ENCODE data around the gene PFKP. TPM values are rescaled to one million over a fixed set of nuclear protein-coding genes. Genes with fewer than 3 reads are reported as not detected.

The PFKP gene
- total RNA-seq, 1 donor from 2014 or later: 52.3 TPM

DNA sequence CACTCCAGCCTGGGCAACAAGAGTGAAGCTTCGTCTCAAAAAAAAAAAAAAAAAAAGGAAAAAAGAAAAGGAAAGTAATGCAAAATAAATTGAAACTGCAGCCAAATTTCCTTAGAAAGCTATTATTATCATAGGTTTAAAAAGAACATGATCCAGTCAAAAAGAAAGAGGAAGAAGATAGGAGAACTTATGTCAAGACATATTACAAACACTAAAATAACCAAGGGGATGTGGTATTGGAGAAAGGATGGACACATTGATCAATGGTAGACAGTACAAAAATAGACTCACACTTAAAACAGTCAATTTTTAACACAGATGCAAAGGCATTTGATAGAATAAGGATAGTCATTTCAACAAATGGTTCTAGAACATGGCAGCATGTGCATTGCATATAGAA, 27.3 kb upstream of the PFKP start:
- peaks cover 4% of the 10 kb centered on the region for H3K27me3 Mint-ChIP-seq (ENCODE audit: unreplicated experiment)
- TF ChIP-seq, protein P1, sequence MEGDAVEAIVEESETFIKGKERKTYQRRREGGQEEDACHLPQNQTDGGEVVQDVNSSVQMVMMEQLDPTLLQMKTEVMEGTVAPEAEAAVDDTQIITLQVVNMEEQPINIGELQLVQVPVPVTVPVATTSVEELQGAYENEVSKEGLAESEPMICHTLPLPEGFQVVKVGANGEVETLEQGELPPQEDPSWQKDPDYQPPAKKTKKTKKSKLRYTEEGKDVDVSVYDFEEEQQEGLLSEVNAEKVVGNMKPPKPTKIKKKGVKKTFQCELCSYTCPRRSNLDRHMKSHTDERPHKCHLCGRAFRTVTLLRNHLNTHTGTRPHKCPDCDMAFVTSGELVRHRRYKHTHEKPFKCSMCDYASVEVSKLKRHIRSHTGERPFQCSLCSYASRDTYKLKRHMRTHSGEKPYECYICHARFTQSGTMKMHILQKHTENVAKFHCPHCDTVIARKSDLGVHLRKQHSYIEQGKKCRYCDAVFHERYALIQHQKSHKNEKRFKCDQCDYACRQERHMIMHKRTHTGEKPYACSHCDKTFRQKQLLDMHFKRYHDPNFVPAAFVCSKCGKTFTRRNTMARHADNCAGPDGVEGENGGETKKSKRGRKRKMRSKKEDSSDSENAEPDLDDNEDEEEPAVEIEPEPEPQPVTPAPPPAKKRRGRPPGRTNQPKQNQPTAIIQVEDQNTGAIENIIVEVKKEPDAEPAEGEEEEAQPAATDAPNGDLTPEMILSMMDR (IDR thresholded peaks at IDR 0.05; ENCODE audit: unreplicated experiment): no peak
- no peaks in the 10 kb centered on the region for H3K4me1 Mint-ChIP-seq (ENCODE audit: unreplicated experiment)
- no peak overlapping the region for H3K4me3 Mint-ChIP-seq (ENCODE audit: unreplicated experiment)
- H3K9me3 Mint-ChIP-seq (ENCODE audit: unreplicated experiment): peaks cover 4% of the 10 kb centered on the region
- no peak for DNase-seq (ENCODE audit: low spot score)
- peaks cover 6% of the 10 kb centered on the region for H3K36me3 Mint-ChIP-seq (ENCODE audit: low read depth, unreplicated experiment)
- no peak overlapping the region for H3K27ac Mint-ChIP-seq (ENCODE audit: unreplicated experiment)

- TF ChIP-seq, protein P1 (IDR thresholded peaks at IDR 0.05; ENCODE audit: unreplicated experiment): no peak
- Mint-ChIP-seq H3K27ac (ENCODE audit: unreplicated experiment) (no peak overlapping the region), H3K9me3 (ENCODE audit: unreplicated experiment) (peaks cover 4% of the 10 kb centered on the region), H3K27me3 (ENCODE audit: unreplicated experiment) (peaks cover 6% of the 10 kb centered on the region), H3K4me1 (ENCODE audit: unreplicated experiment) (no peaks in the 10 kb centered on the region), H3K4me3 (ENCODE audit: unreplicated experiment) (no peak overlapping the region), H3K36me3 (ENCODE audit: low read depth, unreplicated experiment) (peaks cover 6% of the 10 kb centered on the region)
- DNase-seq (ENCODE audit: low spot score): no peak
Measured at GRCh38 chr10:3042589-3042988, 24.8 kb upstream of the PFKP start.

- peaks cover 6% of the 10 kb centered on the region for H3K27me3 Mint-ChIP-seq (ENCODE audit: unreplicated experiment)
- TF ChIP-seq, protein P1 (IDR thresholded peaks at IDR 0.05; ENCODE audit: unreplicated experiment): no peak
- H3K4me1 Mint-ChIP-seq (ENCODE audit: unreplicated experiment): no peaks in the 10 kb centered on the region
- no peak overlapping the region for H3K4me3 Mint-ChIP-seq (ENCODE audit: unreplicated experiment)
- no peak overlapping the region for H3K27ac Mint-ChIP-seq (ENCODE audit: unreplicated experiment)
- H3K36me3 Mint-ChIP-seq (ENCODE audit: low read depth, unreplicated experiment): peaks cover 6% of the 10 kb centered on the region
- DNase-seq (ENCODE audit: low spot score): peak; percentile 63
- peaks cover 4% of the 10 kb centered on the region for H3K9me3 Mint-ChIP-seq (ENCODE audit: unreplicated experiment)
Measured at GRCh38 chr10:3043512-3044368, 23.6 kb upstream of the PFKP start.

- Mint-ChIP-seq H3K9me3 (ENCODE audit: unreplicated experiment) (peaks cover 4% of the 10 kb centered on the region), H3K4me3 (ENCODE audit: unreplicated experiment) (no peak overlapping the region), H3K36me3 (ENCODE audit: low read depth, unreplicated experiment) (peaks cover 6% of the 10 kb centered on the region), H3K27me3 (ENCODE audit: unreplicated experiment) (peaks cover 4% of the 10 kb centered on the region), H3K27ac (ENCODE audit: unreplicated experiment) (no peak overlapping the region), H3K4me1 (ENCODE audit: unreplicated experiment) (no peaks in the 10 kb centered on the region)
- TF ChIP-seq, protein P1 (IDR thresholded peaks at IDR 0.05; ENCODE audit: unreplicated experiment): no peak
- DNase-seq (ENCODE audit: low spot score): peak; percentile 42
Measured at GRCh38 chr10:3045471-3046209, 21.7 kb upstream of the PFKP start.

All from endothelial cell (in vitro differentiated cells).